ENCODE results near the gene CREB5. TPM values are rescaled to one million over a fixed set of nuclear protein-coding genes. Genes with fewer than 3 reads are reported as not detected.

CREB5 gene
- total and polyA plus RNA-seq, 2 of the 13 experiments (the other 11 are each of a cell fraction or from before 2014, with no cell fraction given) = 0.38 to 0.71 TPM

DNA sequence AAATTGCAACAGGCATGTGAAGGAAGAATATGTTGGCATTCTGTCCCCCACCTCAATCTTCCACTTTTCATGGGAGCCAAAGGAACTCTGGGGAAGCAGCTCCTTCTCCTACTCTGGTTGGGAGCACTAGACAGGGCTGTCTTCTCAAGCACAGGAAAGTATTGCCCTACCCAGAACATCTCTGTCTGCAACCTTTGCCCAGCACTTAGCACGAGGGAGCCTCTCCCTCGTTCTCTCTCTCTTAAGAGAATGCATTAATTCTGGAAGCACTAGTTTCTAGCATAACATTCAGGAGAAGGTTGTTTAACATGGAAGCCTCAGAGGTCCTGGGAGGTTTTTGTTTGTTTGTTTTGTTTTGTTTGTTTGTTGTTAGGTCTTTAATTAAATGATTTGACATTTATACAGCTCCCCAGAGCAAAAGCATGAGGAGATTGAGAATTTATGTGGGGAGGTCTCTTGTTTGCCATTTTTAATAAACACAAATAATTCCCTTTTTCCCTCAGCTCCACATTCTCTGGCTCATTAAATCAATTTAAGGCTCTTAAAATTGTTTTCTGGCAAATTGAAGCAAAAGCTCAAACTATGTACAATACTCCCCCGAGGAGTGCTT, 305.2 kb downstream of the CREB5 start:
- no peaks in the 10 kb centered on the region for H4K20me1 ChIP-seq (ENCODE audit: insufficient read depth, low read length)
- no peaks in the 10 kb centered on the region for H3K9me3 ChIP-seq (ENCODE audit: low read length)
- in situ Hi-C loops (cut with HindIII; ENCODE audit: extremely low pct_ligation_motif_present, low pct_unique_long_range_greater_than_20kb) (no loop called here), intact Hi-C loops (cut with micrococcal nuclease; ENCODE audit: unreplicated experiment) (no loop called here)
- no peak overlapping the region for H3K4me2 ChIP-seq (ENCODE audit: low read depth, low read length)
- H3K36me3 ChIP-seq (replicated peaks in 1 of 2; ENCODE audit: control insufficient read depth in 1 of 2, insufficient read depth in 2 of 2, low read length in 2 of 2) = no peaks in the 10 kb centered on the region
- ChIA-PET POLR2A (no interaction called here), CTCF (ENCODE audit: low intra/inter-chr PET ratio, low total read pairs) (no interaction called here)
- ATAC-seq (no peak), FAIRE-seq (no peak), DNase-seq (ENCODE audit: low spot score) (no peak)
- H2AFZ ChIP-seq (ENCODE audit: low read length) = no peak overlapping the region
- no peak overlapping the region for H3K27ac ChIP-seq (ENCODE audit: extremely low read length, insufficient read depth, low read length)
- H3K79me2 ChIP-seq (ENCODE audit: insufficient read depth, low read length) = no peaks in the 10 kb centered on the region
- WGBS (ENCODE audit: low lambda C conversion rate) = 4% methylated on average over 3 of the region's 3 CpGs
- H3K4me1 ChIP-seq (ENCODE audit: insufficient read depth, low read length) = no peaks in the 10 kb centered on the region
- H3K27me3 ChIP-seq (ENCODE audit: control insufficient read depth in 1 of 2, insufficient read depth in 2 of 2, low read length in 2 of 2) = 0 out of 5 replicates have a peak, but pooled peaks cover 0 to under 1% of the 10 kb centered on the region in 2 experiments
- no TSS peak for BruUV-seq (replicated peaks)
- no peak overlapping the region for H3K9ac ChIP-seq (ENCODE audit: insufficient read depth, low read depth, low read length)
- H3K4me3 ChIP-seq (replicated peaks in 1 of 3; ENCODE audit: insufficient read depth in 1 of 3, low read depth in 2 of 3, low read length in 3 of 3) = no peak overlapping the region
- TF ChIP-seq ZNF550 (CRISPR knock-in tag; IDR thresholded peaks at IDR 0.05; ENCODE audit: borderline replicate concordance) = no peak
- no peak for TF ChIP-seq ZNF468 (CRISPR knock-in tag; IDR thresholded peaks at IDR 0.05)
- TF ChIP-seq, protein P1, sequence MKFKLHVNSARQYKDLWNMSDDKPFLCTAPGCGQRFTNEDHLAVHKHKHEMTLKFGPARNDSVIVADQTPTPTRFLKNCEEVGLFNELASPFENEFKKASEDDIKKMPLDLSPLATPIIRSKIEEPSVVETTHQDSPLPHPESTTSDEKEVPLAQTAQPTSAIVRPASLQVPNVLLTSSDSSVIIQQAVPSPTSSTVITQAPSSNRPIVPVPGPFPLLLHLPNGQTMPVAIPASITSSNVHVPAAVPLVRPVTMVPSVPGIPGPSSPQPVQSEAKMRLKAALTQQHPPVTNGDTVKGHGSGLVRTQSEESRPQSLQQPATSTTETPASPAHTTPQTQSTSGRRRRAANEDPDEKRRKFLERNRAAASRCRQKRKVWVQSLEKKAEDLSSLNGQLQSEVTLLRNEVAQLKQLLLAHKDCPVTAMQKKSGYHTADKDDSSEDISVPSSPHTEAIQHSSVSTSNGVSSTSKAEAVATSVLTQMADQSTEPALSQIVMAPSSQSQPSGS (CRISPR knock-in tag; IDR thresholded peaks at IDR 0.05) = no peak
- TF ChIP-seq, protein P2, sequence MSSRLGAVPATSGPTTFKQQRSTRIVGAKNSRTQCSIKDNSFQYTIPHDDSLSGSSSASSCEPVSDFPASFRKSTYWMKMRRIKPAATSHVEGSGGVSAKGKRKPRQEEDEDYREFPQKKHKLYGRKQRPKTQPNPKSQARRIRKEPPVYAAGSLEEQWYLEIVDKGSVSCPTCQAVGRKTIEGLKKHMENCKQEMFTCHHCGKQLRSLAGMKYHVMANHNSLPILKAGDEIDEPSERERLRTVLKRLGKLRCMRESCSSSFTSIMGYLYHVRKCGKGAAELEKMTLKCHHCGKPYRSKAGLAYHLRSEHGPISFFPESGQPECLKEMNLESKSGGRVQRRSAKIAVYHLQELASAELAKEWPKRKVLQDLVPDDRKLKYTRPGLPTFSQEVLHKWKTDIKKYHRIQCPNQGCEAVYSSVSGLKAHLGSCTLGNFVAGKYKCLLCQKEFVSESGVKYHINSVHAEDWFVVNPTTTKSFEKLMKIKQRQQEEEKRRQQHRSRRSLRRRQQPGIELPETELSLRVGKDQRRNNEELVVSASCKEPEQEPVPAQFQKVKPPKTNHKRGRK (CRISPR knock-in tag; IDR thresholded peaks at IDR 0.05) = no peak
- TF ChIP-seq MXI1 (IDR thresholded peaks at IDR 0.05; ENCODE audit: borderline replicate concordance, low read depth, low read length) = no peak
- TF ChIP-seq, protein P3, sequence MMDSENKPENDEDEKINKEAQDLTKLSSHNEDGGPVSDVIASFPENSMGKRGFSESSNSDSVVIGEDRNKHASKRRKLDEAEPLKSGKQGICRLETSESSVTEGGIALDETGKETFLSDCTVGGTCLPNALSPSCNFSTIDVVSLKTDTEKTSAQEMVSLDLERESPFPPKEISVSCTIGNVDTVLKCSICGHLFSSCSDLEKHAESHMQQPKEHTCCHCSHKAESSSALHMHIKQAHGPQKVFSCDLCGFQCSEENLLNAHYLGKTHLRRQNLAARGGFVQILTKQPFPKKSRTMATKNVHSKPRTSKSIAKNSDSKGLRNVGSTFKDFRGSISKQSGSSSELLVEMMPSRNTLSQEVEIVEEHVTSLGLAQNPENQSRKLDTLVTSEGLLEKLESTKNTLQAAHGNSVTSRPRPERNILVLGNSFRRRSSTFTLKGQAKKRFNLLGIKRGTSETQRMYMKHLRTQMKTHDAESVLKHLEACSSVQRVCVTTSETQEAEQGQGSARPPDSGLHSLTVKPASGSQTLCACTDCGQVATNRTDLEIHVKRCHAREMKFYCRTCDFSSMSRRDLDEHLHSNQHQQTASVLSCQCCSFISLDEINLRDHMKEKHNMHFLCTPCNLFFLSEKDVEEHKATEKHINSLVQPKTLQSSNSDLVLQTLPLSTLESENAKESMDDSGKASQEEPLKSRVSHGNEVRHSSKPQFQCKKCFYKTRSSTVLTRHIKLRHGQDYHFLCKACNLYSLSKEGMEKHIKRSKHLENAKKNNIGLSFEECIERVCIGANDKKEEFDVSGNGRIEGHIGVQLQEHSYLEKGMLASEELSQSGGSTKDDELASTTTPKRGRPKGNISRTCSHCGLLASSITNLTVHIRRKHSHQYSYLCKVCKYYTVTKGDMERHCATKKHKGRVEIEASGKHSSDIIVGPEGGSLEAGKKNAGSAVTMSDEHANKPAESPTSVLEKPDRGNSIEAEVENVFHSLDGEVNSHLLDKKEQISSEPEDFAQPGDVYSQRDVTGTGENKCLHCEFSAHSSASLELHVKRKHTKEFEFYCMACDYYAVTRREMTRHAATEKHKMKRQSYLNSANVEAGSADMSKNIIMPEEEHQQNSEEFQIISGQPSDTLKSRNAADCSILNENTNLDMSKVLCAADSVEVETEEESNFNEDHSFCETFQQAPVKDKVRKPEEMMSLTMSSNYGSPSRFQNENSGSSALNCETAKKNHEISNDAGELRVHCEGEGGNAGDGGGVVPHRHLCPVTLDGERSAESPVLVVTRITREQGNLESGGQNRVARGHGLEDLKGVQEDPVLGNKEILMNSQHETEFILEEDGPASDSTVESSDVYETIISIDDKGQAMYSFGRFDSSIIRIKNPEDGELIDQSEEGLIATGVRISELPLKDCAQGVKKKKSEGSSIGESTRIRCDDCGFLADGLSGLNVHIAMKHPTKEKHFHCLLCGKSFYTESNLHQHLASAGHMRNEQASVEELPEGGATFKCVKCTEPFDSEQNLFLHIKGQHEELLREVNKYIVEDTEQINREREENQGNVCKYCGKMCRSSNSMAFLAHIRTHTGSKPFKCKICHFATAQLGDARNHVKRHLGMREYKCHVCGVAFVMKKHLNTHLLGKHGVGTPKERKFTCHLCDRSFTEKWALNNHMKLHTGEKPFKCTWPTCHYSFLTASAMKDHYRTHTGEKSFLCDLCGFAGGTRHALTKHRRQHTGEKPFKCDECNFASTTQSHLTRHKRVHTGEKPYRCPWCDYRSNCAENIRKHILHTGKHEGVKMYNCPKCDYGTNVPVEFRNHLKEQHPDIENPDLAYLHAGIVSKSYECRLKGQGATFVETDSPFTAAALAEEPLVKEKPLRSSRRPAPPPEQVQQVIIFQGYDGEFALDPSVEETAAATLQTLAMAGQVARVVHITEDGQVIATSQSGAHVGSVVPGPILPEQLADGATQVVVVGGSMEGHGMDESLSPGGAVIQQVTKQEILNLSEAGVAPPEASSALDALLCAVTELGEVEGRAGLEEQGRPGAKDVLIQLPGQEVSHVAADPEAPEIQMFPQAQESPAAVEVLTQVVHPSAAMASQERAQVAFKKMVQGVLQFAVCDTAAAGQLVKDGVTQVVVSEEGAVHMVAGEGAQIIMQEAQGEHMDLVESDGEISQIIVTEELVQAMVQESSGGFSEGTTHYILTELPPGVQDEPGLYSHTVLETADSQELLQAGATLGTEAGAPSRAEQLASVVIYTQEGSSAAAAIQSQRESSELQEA (CRISPR knock-in tag; IDR thresholded peaks at IDR 0.05; ENCODE audit: not compliant biosample characterization) = no peak
- TF ChIP-seq, protein P4, sequence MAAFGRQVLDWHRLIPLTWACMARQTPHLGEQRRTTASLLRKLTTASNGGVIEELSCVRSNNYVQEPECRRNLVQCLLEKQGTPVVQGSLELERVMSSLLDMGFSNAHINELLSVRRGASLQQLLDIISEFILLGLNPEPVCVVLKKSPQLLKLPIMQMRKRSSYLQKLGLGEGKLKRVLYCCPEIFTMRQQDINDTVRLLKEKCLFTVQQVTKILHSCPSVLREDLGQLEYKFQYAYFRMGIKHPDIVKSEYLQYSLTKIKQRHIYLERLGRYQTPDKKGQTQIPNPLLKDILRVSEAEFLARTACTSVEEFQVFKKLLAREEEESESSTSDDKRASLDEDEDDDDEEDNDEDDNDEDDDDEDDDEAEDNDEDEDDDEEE (CRISPR knock-in tag; IDR thresholded peaks at IDR 0.05) = no peak
- TF ChIP-seq RBFOX2 (IDR thresholded peaks at IDR 0.05; ENCODE audit: low read depth, low read length) = no peak
- no peak for TF ChIP-seq FOSL1 (CRISPR knock-in tag; IDR thresholded peaks at IDR 0.05; ENCODE audit: borderline replicate concordance)
- no peak for TF ChIP-seq MAZ (IDR thresholded peaks at IDR 0.05; ENCODE audit: borderline replicate concordance, low read depth, low read length)
- TF ChIP-seq MAZ (CRISPR knock-in tag; IDR thresholded peaks at IDR 0.05; ENCODE audit: low read depth) = no peak
- TF ChIP-seq ZNF749 (CRISPR knock-in tag; IDR thresholded peaks at IDR 0.05; ENCODE audit: borderline replicate concordance) = no peak
